Right lobe of liver (tissue), 6 donors: ENCODE data around the gene HNRNPA1. TPM values are rescaled to one million over a fixed set of nuclear protein-coding genes. Genes with fewer than 3 reads are reported as not detected.
"Not testable (repeated sequence)": the region's sequence is repeated elsewhere in the genome, so short reads cannot be mapped to it uniquely, and the experiment has no call there.

Experiments
- ATAC-seq, 4 donors: fragments of 200-7000 bp; cut with Tn5 transposase; one replicate each; pipeline ENCODE4 v1.9.1; 2020; ENCODE audit warnings: mild to moderate bottlenecking in 4 of 4, moderate library complexity in 4 of 4
- DNase-seq, 3 donors: peaks; one replicate each; pipeline ENCODE4 v3.0.0-alpha.2; 2020
- H3K27ac ChIP-seq, 3 donors: fragments of 200-600 bp; one replicate each; pipeline ENCODE4 v1.8.0; 2022
- H3K27me3 ChIP-seq, 2 donors: fragments of 200-600 bp; one replicate each; pipeline ENCODE4 v1.8.0; 2022
- H3K36me3 ChIP-seq, 4 donors: fragments of 200-600 bp; sonication (generic) in 1 of 4; one replicate each; pipeline versions ENCODE4 v1.5.1 to v1.8.0; 2017 to 2022; ENCODE audit warnings: control low read depth in 1 of 4
- H3K4me1 ChIP-seq, 4 donors: fragments of 200-600 bp; sonication (generic) in 1 of 4; one replicate each; pipeline versions ENCODE4 v1.5.1 to v1.8.0; 2017 to 2022; ENCODE audit warnings: control low read depth in 1 of 4
- H3K4me3 ChIP-seq, 3 donors: fragments of 200-600 bp; one replicate each; pipeline ENCODE4 v1.8.0; 2022
- H3K9me3 ChIP-seq, 4 donors: fragments of 200-600 bp; sonication (generic) in 1 of 4; one replicate each; pipeline versions ENCODE4 v1.5.1 to v1.8.0; 2017 to 2022; ENCODE audit warnings: control low read depth in 1 of 4
- POLR2A ChIP-seq: fragments of 450-650 bp; IDR thresholded peaks from one replicate; pipeline ENCODE4 v1.6.1; 2017; ENCODE audit warnings: antibody characterized with exemption, mild to moderate bottlenecking
- WGBS: methylation state at CpG from one replicate; pipeline ENCODE4 v1.1.6; 2018; ENCODE audit warnings: low coverage, low lambda C conversion rate; ENCODE audit not compliant: insufficient coverage; ENCODE audit errors: missing lambda C conversion rate; 5-methylcytosine and 5-hydroxymethylcytosine counted together
- intact Hi-C, 2 donors: fragments of 100-400 bp; cut with DNase I; formaldehyde crosslinking; loops; one replicate each; pipeline versions ENCODE4 v1.11.2 to v1.14.1; 2022
- long read RNA-seq: library from polyadenylated mRNA; unstranded; transcript quantifications from one replicate; pipeline ENCODE4 v2.0.0, GENCODE V29; 2019
- total RNA-seq, 6 experiments: library from RNA; depleted of rRNA in 2 of 6; stranded (reverse); fragments of >200 nt in 2 of 6; fragmentation: NEBNext Ultra II Directional in 3 of 6; extraction: Animal tissue kit (Norgen Biotek cat#: 25700) in 3 of 6; gene quantifications; one replicate each; pipeline versions ENCODE4 v1.1.0 to v1.2.4, GENCODE V29; 2016 to 2023
- TF ChIP-seq, protein P1 (sequence below), 4 donors: fragments of 200-600 bp in 3 of 4; fragments of 450-650 bp in 1 of 4; IDR thresholded peaks; one replicate each; pipeline versions ENCODE4 v1.5.1 to v1.8.0; 2016 to 2022; ENCODE audit warnings: antibody characterized with exemption in 4 of 4, mild to moderate bottlenecking in 2 of 4
- donor health status: DM: no; HTN: yes; CAD: no.
- donor health status: DM: no; HTN: no; CAD: no.
- donor health status: DM: no; HTN: no; CAD: no.
- donor health status: DM: no; HTN: yes; CAD: no.
- donor health status: DM: no; HTN: yes; CAD: no.

Gene HNRNPA1
- 100 to 1,000 TPM in 5 of 6 experiments, 10 to 100 TPM in 1; 87.3 to 211 (median 161) TPM for total RNA-seq
- long read RNA-seq, full-length matches to known transcripts: 78 of 92 reads
- long read RNA-seq, partial matches to known transcripts: 9 of 92 reads
- long read RNA-seq, other reads (novel, unspliced or antisense): 5 of 92 reads

DNA sequence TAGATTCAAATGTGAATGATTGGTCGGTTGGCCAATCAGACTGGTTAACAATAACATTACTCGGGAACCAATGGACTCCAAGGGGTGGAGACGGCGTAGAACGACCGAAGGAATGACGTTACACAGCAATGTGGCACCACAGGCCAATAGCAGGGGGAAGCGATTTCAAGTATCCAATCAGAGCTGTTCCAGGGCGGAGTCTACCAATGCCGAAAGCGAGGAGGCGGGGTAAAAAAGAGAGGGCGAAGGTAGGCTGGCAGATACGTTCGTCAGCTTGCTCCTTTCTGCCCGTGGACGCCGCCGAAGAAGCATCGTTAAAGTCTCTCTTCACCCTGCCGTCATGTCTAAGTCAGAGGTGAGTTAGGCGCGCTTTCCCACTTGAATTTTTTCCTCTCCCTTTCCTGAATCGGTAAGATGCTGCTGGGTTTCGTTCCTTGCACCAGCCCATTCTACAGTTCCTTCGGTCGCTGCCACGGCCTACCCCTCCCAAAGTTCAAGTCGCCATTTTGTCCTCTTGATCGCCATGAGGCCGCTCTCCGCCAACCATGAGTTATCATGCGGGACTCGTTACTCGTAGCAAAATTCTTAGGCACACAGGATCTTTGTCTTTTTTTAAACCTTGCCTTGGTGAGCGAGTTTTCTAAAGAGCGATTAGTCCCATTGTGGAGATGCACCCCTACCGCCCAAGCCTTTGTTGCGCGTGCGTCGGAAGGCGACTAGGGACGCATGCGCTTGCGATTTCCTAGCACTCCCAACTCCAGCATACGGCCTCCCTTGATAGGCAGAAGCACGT lies at the start of gene HNRNPA1:
HNRNPA1 (plus strand) TSS at position 259 of the 793 bp plus-strand sequence; CDS start at position 341, 82 bp downstream.
- Histone ChIP-seq H3K4me3 (peak within 1 kb of the TSS; percentile 66 to 90 (median 72)), H3K27me3 (no peaks in the 10 kb centered on the region), H3K36me3 (peaks cover 12 to 39% (median 32%) of the 10 kb centered on the region in 4 donors), H3K9me3 (no peaks in the 10 kb centered on the region), H3K27ac (peak within 1 kb of the TSS; percentile 73 to 92 (median 90)), H3K4me1 (peaks cover 0 to 47% (median 17%) of the 10 kb centered on the region in 4 donors)
- TF ChIP-seq POLR2A: peak; percentile 98
- TF ChIP-seq, protein P1, sequence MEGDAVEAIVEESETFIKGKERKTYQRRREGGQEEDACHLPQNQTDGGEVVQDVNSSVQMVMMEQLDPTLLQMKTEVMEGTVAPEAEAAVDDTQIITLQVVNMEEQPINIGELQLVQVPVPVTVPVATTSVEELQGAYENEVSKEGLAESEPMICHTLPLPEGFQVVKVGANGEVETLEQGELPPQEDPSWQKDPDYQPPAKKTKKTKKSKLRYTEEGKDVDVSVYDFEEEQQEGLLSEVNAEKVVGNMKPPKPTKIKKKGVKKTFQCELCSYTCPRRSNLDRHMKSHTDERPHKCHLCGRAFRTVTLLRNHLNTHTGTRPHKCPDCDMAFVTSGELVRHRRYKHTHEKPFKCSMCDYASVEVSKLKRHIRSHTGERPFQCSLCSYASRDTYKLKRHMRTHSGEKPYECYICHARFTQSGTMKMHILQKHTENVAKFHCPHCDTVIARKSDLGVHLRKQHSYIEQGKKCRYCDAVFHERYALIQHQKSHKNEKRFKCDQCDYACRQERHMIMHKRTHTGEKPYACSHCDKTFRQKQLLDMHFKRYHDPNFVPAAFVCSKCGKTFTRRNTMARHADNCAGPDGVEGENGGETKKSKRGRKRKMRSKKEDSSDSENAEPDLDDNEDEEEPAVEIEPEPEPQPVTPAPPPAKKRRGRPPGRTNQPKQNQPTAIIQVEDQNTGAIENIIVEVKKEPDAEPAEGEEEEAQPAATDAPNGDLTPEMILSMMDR (IDR thresholded peaks at IDR 0.05): no peak
- intact Hi-C loops: no loop called here
- under 1% methylated on average over 48 of the region's 48 CpGs for WGBS
- ATAC-seq (peak; percentile 86 to 94 (median 90)), DNase-seq (peak; percentile 90 to 97 (median 95))

DNA sequence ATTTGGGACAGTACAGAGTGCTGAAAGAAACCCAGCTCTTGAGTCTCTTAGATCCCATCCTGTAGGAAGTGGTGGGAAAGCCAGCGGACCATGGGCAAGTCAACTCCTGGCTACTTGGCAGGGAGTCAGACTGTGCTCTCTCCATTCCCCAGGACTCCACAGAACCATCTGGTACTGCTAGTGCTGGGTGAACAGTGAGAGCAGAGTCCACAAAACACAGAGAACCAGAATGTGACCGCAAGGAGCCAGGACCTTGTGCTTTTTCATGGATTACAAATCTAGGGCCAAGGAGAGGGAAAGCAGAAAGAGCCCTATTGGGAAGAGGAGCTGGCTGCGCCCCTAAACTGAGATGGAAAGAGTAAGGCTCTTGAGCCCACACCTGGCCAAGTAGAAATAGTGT lies 49.3 kb upstream of the HNRNPA1 start:
- H3K4me1 ChIP-seq, H3K9me3 ChIP-seq, ATAC-seq, H3K27me3 ChIP-seq, intact Hi-C loops, H3K4me3 ChIP-seq, DNase-seq, H3K36me3 ChIP-seq, H3K27ac ChIP-seq: not testable (repeated sequence)
- 92% methylated on average over 3 of the region's 3 CpGs for WGBS

DNA sequence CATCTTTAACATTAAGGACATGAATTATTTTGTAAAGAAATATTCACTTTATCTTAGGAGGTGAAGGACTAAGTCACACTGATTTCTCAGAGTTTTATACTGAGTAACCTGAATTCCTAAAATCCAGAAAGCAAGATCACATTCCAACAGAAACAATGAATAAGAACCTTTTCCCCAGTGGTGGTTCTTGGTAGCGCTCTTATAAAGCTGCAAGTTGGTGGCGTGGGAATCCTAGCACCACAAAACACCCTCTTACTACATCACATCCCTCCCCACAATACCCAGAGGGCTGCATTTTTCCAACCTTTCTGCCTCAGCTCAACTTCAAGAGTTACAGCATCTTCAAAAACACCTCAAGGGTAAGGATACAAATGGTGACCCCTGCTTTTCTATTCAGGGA lies 47.7 kb upstream of the HNRNPA1 start:
- no peaks in the 10 kb centered on the region for H3K36me3 ChIP-seq
- WGBS: no CpG with 5 or more reads among the region's 2 CpGs
- TF ChIP-seq POLR2A: no peak
- TF ChIP-seq, protein P1 (IDR thresholded peaks at IDR 0.05): no peak
- no peak overlapping the region for H3K27ac ChIP-seq
- intact Hi-C loops: no loop called here
- H3K4me1 ChIP-seq: no peaks in the 10 kb centered on the region
- ATAC-seq (no peak), DNase-seq (no peak)
- no peak overlapping the region for H3K4me3 ChIP-seq
- no peaks in the 10 kb centered on the region for H3K9me3 ChIP-seq
- no peaks in the 10 kb centered on the region for H3K27me3 ChIP-seq

DNA sequence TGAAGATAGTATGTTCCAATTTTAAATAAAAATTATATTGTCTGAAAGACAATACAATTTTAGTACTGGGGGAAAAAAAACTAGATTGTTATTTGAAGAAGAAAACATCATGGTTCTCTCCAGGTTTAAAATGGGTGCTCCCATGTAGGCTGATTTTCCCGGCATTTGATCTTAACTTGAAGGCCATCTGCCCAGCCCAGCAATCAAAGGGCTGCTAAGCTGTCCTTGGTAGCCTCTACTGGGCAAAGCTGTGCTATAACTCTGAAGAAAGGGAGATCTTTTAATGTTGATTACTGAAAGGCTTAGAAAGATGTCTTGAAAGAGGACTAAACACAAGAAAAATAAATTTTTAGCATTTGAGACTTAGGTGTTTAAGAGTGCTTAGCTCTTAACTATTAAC lies 42.0 kb upstream of the HNRNPA1 start:
- DNase-seq: no peak
- ATAC-seq: no peak
- 86% methylated on average over 1 of the region's 1 CpG for WGBS
- Histone ChIP-seq H3K9me3 (no peaks in the 10 kb centered on the region), H3K36me3 (peaks cover 0 to 17% (median 8%) of the 10 kb centered on the region in 4 donors), H3K4me1 (no peaks in the 10 kb centered on the region), H3K27me3 (no peaks in the 10 kb centered on the region), H3K27ac (no peak overlapping the region), H3K4me3 (no peak overlapping the region)
- TF ChIP-seq, protein P1 (IDR thresholded peaks at IDR 0.05): no peak
- no peak for TF ChIP-seq POLR2A
- intact Hi-C loops: no loop called here

DNA sequence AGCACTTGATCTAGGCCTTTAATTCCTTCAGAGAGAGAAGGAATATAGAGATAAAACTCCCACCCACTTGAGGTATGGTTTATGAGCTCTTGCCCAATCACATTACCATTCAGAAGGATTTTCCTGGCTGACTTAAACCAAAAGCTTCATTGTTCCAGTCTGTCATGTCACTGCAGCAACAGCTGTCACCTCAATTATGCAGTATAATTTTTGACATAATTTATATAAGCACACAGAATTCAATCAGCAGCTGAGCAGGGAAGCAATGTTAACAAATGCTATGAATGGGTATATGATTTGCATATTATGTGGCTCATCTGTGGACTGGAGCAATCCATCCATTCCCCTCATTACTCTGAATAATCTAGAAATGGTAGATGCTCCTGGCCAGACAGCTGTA lies 40.9 kb upstream of the HNRNPA1 start:
- Histone ChIP-seq H3K4me3 (no peak overlapping the region), H3K27me3 (no peaks in the 10 kb centered on the region), H3K4me1 (no peaks in the 10 kb centered on the region), H3K27ac (no peak overlapping the region), H3K9me3 (no peaks in the 10 kb centered on the region), H3K36me3 (peaks cover 0 to 20% (median 9%) of the 10 kb centered on the region in 4 donors)
- ATAC-seq: no peak
- no peak for DNase-seq
- TF ChIP-seq, protein P1 (IDR thresholded peaks at IDR 0.05): no peak
- TF ChIP-seq POLR2A: no peak
- intact Hi-C loops: no loop called here
